AG04450 (cell line): ENCODE data around the gene NOX3. TPM values are rescaled to one million over a fixed set of nuclear protein-coding genes. Genes with fewer than 3 reads are reported as not detected.

Experiments
- CTCF ChIA-PET: fragments of 300-600, 350-600 bp; formaldehyde crosslinking; extraction: SDS; loops from one replicate; lab custom pipeline; 2022; ENCODE audit warnings: antibody characterized with exemption, inconsistent platforms; lab: Charles Lee
- POLR2A ChIA-PET: fragments of 350-600 bp; formaldehyde crosslinking; extraction: SDS; loops from one replicate; lab custom pipeline; 2021; ENCODE audit warnings: antibody characterized with exemption, inconsistent platforms; lab: Yijun Ruan, JAX
- DNase-seq: peaks from one replicate; pipeline ENCODE4 v3.0.0-alpha.2; 2011; ENCODE audit warnings: low read depth, low spot score
- H3K27ac ChIP-seq: one replicate; pipeline ENCODE4 v1.5.1; 2012; ENCODE audit warnings: low read depth, low read length, control low read depth
- H3K27me3 ChIP-seq: one replicate; pipeline ENCODE4 v1.6.0; 2012; ENCODE audit warnings: low read length; ENCODE audit not compliant: control insufficient read depth, insufficient read depth
- H3K4me3 ChIP-seq: 2 replicates; pipeline ENCODE4 v1.5.1; 2011; ENCODE audit warnings: mild to moderate bottlenecking, low read depth, low read length, control low read depth
- H3K9me3 ChIP-seq: 2 replicates; pipeline ENCODE4 v1.5.1; 2012; ENCODE audit warnings: low read length; ENCODE audit not compliant: control insufficient read depth, insufficient read depth
- polyA plus RNA-seq: library from polyadenylated mRNA; depleted of rRNA; stranded (reverse); fragments of >200 nt; gene quantifications from 2 replicates; pipeline ENCODE4 v1.2.3, GENCODE V29; 2011
- TF ChIP-seq, protein P1 (sequence below): IDR thresholded peaks from 2 replicates; pipeline ENCODE4 v1.5.1; 2011; ENCODE audit warnings: low read depth, low read length, control low read depth, inconsistent platforms

NOX3 gene
- polyA plus RNA-seq, 1 experiment: not detected

GRCh38 chr6:155450240-155450581 is 5.4 kb downstream of the NOX3 start:
- H3K4me3 ChIP-seq: no peak overlapping the region
- TF ChIP-seq, protein P1, sequence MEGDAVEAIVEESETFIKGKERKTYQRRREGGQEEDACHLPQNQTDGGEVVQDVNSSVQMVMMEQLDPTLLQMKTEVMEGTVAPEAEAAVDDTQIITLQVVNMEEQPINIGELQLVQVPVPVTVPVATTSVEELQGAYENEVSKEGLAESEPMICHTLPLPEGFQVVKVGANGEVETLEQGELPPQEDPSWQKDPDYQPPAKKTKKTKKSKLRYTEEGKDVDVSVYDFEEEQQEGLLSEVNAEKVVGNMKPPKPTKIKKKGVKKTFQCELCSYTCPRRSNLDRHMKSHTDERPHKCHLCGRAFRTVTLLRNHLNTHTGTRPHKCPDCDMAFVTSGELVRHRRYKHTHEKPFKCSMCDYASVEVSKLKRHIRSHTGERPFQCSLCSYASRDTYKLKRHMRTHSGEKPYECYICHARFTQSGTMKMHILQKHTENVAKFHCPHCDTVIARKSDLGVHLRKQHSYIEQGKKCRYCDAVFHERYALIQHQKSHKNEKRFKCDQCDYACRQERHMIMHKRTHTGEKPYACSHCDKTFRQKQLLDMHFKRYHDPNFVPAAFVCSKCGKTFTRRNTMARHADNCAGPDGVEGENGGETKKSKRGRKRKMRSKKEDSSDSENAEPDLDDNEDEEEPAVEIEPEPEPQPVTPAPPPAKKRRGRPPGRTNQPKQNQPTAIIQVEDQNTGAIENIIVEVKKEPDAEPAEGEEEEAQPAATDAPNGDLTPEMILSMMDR: no peak
- no peak for DNase-seq
- H3K9me3 ChIP-seq: no peaks in the 10 kb centered on the region
- H3K27ac ChIP-seq: no peak overlapping the region
- H3K27me3 ChIP-seq: no peaks in the 10 kb centered on the region
- POLR2A ChIA-PET: no interaction called here
- CTCF ChIA-PET: no interaction called here

DNA sequence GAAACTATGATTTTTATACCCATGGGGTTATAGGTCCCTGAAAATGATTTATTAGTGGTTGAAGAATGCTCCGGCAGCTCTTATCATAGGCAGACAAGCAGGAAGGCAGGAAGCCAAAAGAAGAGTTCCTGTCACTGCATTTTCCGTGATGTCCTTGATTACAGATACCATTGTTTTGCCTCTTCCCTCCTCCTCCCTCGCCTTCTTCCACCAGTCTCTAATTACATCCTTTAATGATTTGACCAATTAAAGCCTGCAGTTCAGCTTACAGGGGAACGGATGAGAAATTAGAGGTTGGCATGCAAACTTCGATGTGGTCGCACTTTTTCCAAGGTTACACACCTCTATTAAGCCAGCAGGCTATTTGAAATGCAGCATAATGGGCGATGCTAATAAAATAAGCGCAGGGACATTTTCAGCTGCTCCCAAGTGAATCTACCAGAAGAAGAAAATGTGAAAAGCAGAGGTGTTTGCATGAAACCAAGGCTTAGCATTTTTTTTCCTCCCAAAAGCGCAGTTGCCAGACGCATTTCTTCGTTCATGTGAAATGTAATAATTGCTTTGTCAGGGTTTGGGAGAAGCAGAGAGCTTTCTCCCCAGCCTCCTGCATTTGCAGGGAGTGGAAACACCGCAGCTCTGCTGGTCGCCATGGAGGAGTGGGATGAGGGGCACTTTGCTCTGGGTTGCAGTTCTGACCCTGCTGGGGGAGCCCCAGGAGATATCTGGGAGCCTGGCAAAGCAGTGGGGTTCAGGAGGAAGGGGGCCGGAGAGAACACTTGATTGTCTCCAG is 6.0 kb downstream of the NOX3 start:
- Histone ChIP-seq H3K9me3 (no peaks in the 10 kb centered on the region), H3K27ac (no peak overlapping the region), H3K4me3 (no peak overlapping the region), H3K27me3 (no peaks in the 10 kb centered on the region)
- DNase-seq: no peak
- ChIA-PET CTCF (no interaction called here), POLR2A (no interaction called here)
- TF ChIP-seq, protein P1: no peak

DNA sequence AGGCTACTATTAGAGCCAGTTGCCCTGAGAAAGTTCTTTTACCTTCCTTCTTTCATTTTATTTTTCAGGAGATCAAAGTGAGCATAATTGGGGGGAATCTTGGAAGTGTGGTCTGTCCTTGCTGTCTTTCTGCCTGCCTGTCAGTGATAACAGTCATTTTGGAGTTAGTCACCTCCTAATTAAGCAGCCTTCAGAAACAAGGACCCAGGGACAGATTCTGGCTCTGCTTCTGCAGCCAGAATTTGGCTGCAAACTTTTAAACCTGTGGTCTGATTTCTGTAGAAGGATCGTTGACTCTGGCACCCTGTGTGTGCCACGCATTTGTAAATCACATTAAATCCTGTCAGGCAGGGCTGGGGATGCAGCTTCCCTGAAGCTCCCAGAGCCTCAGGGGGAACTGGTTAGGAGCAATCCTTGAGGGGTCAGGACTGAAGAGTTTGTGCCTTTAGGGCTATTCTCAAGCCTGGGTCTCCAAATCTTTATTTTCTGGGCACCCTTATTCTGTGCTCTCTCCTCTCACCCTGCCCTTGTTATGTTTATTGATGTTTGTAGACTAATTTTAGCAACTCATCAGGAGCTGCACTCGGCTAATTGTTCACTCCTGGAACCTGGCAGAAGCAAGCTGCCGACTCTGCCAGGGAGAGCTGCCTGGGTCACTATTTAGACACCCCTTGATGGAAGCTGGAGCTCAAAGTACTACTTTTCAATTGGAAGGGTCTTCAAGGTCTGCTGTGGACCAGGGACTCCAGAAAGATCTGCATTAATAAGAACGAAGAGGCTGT is 6.8 kb downstream of the NOX3 start:
- H3K9me3 ChIP-seq: no peaks in the 10 kb centered on the region
- no peaks in the 10 kb centered on the region for H3K27me3 ChIP-seq
- no peak overlapping the region for H3K27ac ChIP-seq
- TF ChIP-seq, protein P1: no peak
- CTCF ChIA-PET: interaction anchor here (1.2 kb wide), 1 partner anchor 10 kb away, joined by 3 read pairs; no protein-coding TSS in a partner anchor
- POLR2A ChIA-PET: no interaction called here
- DNase-seq: no peak
- no peak overlapping the region for H3K4me3 ChIP-seq

DNA sequence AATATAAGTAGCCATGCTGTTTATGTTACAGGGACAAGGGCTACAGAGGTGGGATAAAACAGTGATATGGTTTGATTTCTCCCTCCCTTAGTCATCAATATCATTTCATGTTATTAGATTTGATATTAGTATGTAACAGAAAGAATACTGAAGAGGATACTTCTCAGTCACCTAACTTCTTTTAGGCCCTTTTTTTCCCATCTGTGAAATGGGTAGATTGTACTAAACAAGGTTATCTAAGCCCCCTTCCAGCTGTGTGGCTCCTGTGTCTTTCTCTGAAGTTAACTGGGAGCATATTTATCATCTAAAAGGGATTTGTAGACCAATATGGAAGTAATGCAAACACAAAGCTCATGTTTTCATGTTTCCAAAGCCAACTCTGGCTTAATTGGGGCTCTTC is 7.7 kb downstream of the NOX3 start:
- ChIA-PET POLR2A (no interaction called here), CTCF (interaction anchor here (1.2 kb wide), 1 partner anchor 9 kb away, joined by 3 read pairs; no protein-coding TSS in a partner anchor)
- H3K27ac ChIP-seq: no peak overlapping the region
- no peak for DNase-seq
- H3K9me3 ChIP-seq: no peaks in the 10 kb centered on the region
- TF ChIP-seq, protein P1: no peak
- H3K27me3 ChIP-seq: no peaks in the 10 kb centered on the region
- no peak overlapping the region for H3K4me3 ChIP-seq
